Activated gamma-delta T cell treated with anti-CD3 and anti-CD28 coated beads, Interleukin-2, amount 50 U/mL, for 16 hours (primary cell): ENCODE data around the gene RNF34.
A peak's percentile ranks its signal among the peaks of the same experiment; 100 is the strongest.
"Not testable (repeated sequence)": the region's sequence is repeated elsewhere in the genome, so short reads cannot be mapped to it uniquely, and the experiment has no call there.

ENCODE experiments used
- DNase-seq: peaks from one replicate; pipeline ENCODE4 v3.0.0-alpha.2; 2020; ENCODE audit warnings: low read depth

The RNF34 gene

GRCh38 chr12:121399391-121400331 lies at the start of gene RNF34:
RNF34 (plus strand) TSS chr12:121400118; CDS start chr12:121400213, 95 bp downstream.
- peak; percentile 96 for DNase-seq

GRCh38 chr12:121351820-121352681 lies 47.9 kb upstream of the RNF34 start, which contains the start of gene ANAPC5:
ANAPC5 (minus strand) TSS chr12:121352411; CDS start chr12:121352340, 71 bp downstream.
- peak; percentile 85 for DNase-seq

DNA sequence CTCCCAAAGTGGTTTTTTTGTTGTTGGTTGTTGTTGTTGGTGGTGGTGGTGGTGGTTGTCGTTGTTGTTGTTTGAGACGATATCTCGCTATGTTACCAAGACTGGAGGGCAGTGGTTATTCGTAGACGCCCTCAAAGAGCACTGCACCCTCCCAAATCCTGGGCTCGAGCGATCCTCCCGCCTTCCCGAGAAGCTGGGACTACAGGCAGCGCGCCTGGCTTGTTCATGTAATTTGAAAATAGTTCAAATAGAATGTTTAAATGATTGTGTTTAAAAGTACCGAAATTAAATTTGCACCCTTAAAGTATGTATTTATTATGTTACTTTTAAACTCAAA lies 47.3 kb upstream of the RNF34 start:
- DNase-seq = no peak

DNA sequence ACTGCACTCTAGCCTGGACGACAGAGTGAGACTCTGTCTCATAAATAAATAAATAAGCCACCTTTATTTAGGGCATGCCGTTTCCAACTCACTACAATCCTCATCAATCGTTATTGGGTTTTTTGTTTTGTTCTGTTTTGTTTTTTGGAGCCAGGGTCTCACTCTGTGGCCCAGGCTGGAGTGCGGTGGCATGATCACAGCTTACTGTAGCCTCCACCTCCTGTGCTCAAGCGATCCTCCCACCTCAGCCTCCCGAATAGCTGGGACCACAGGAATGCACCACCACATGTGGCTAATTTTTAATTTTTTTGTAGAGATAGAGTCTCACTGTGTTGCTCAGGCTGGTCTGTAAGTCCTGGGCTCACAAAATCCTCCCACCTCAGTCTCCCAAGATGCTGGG lies 44.1 kb upstream of the RNF34 start:
- no peak for DNase-seq

DNA sequence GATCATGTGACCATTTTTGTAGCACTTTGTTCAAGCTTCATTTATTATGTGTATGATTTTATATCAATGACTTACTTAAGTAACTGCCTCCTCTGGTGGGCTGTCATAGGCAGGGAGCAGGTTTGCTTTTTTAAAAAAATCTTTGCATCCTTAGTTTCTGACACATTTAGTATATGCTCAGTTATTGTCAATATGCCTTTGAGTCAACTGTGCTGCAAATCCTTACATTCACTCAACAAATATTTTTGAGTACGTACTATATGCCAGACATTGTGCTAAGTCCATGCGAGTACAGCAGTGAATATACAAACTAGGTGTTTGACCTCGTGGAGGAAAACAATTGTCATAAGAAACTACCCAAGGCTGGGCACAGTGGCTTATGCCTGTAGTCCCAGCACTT lies 43.3 kb upstream of the RNF34 start:
- no peak for DNase-seq

GRCh38 chr12:121357331-121357730 lies 42.6 kb upstream of the RNF34 start:
- no peak for DNase-seq

DNA sequence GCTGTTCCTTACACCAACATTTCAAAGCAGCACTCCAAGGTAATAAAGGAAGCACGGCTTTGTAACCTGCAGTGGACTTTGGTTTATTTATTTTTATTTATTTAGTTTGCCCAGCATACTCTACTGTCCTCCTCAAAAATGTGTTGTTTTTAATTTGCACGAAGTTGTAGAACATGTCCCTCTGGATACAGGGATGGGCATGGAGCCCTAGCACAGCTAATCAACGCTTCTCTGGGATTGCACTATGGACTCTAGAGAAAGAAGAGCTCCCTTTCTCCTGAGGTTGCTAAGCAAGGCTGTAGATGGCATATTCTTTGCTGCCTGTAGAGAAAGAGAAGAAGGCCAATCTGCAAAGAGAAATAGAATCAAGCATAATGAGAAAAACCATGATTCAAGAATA lies 41.8 kb upstream of the RNF34 start:
- no peak for DNase-seq

DNA sequence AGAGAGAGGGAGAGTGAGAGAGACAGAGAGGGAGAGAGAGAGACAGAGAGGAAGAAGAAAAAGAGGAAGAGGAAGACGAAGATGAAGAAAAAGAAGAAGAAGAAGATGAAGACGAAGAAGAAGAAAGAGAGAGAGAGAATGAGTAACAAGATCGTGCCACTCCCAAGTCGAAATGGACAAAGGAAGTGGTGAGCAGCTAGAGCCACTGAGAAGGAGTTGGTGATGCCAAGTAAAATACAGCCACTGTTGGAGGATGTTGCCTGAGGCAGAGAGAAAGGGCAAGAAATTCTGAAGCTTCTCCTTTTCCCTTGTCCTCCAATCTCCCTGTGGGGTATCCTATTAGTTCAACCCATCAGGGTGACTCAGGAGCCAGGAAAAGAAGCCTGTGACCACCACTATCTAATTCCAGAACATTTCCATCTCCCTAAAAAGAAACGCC lies 35.2 kb upstream of the RNF34 start:
- no peak for DNase-seq

GRCh38 chr12:121365416-121366062 lies 34.4 kb upstream of the RNF34 start:
- no peak for DNase-seq

- DNase-seq = no peak
Observed at GRCh38 chr12:121366063-121366459, 33.9 kb upstream of the RNF34 start.

- no peak for DNase-seq
Observed at GRCh38 chr12:121371404-121371803, 28.5 kb upstream of the RNF34 start.

DNA sequence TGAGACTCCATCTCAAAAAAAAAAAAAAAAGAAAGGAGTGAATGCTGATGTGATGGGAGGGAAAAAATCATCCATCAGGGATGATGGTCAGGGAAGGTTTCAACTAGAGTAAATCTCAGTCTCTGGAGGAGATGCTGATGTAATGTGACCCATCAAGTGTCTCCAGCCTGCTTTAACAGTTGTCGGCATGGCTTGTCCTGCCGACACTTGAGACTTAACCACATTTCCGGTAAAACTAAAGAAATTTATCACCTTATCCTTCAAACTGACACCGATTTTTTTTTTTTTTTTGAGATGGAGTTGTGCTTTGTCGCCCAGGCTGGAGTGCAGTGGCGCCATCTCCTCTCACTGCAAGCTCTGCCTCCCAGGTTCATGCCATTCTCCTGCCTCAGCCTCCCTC lies 26.2 kb upstream of the RNF34 start:
- DNase-seq = no peak

DNA sequence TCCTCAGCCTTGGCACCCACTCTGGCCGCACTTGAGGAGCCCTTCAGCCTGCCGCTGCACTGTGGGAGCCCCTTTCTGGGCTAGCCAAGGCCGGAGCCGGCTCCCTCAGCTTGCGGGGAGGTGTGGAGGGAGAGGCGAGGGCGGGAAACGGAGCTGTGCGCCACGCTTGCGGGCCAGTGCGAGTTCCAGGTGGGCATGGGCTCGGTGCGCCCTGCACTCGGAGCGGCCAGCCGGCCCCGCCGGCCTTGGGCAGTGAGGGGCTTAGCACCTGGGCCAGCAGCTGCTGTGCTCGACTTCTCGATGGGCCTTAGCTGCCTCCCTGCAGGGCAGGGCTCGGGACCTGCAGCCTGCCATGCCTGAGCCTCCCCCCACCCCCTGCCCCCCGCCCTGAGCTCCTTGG lies 25.6 kb upstream of the RNF34 start:
- not testable (repeated sequence) for DNase-seq

DNA sequence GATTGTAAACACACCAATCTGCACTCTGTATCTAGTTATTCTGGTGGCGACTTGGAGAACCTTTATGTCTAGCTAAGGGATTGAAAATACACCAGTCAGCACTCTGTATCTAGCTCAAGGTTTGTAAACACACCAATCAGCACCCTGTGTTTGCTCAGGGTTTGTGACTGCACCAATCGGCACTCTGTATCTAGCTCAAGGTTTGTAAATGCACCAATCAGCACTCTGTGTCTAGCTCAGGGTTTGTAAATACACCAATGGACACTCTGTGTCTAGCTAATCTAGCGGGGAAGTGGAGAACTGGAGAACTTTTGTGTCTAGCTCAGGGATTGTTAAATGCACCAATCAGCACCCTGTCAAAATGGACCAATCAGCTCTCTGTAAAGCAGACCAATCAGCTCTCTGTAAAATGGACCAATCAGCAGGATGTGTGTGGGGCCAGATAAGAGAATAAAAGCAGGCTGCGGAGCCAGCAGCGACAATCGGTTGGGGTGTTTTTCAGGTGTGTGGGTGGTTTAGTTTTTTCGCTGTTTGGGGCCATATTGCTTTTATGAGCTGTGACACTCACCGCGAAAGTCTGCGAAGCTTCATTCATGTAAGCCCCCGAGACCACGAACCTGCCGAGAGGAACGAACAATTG lies 24.9 kb upstream of the RNF34 start:
- not testable (repeated sequence) for DNase-seq

DNA sequence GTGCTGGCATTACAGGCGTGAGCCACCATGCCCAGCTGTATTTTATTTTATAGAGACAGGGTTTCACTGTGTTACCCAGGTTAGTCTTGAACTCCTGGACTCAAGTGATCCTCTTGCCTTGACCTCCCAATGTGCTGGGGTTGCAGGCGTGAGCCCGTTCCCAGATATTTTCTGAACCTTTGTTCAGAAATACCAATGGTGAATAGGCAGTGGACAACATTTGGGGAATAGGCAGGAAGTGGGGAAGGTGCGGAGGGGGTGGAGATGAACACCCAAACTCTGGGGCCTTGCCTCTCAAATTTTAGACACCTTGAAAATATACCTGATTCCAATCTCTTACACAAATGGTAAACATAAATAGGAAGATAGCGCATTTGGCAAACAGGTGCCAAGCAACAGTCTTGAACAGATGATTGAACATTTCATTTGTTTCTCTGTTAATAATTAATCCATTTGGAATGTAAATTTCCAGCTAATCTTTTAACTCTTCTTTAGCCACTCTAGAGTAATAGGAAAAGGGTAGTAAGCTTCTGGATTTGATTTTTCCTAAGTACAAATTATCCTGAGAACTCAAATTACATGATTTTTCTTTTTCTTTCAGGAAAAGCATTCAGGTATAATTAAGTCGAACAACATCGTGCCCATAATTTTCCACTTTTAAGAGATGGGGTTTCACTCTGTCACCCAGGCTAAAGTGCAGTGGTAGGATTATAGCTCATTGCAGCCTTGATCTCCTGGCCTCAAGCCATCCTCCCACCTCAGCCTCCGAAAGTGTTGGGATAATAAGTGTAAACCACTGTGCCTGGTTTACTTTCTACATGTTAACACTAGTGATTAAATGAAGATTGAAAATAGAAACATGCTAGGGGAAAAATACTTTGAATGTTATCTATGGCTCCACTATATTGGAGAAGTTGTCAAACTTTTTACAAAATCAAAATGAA lies 22.9 kb upstream of the RNF34 start:
- no peak for DNase-seq

DNA sequence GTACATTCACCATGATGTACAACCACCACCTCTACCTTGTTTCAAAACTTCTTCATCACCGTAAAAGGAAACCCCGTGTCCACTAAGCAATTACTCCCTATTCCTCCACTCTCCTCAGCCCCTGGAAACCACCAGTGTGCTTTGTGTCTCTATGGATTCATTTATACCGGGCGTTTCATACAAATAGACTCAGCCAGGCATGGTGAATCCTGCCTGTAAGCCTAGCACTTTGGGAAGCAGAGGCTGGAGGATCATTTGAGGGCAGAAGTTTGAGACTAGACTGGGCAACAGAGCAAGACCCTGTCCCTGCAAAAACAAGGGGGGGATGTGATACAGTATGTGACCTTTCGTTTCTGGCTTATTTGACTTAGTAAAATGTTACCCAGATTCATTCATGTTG lies 21.2 kb upstream of the RNF34 start:
- DNase-seq = no peak

DNA sequence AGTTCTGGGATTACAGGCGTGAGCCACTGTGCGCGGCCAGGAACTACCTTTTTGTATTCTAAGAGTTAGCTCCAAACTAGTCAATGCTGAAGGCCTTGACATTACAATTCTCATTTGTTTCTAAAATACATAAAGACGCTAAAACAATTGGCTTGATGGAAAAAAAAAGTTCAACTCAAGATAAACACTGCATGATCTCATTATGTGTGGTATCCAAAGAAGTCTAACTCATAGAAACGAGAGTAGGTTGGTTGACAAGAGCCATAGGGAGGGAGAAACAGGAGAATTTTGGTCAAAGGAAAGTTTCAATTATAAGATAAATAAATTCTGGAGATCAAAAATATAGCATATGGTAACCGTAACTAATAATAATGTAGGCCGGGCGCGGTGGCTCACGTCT lies 20.0 kb upstream of the RNF34 start:
- DNase-seq = no peak

DNA sequence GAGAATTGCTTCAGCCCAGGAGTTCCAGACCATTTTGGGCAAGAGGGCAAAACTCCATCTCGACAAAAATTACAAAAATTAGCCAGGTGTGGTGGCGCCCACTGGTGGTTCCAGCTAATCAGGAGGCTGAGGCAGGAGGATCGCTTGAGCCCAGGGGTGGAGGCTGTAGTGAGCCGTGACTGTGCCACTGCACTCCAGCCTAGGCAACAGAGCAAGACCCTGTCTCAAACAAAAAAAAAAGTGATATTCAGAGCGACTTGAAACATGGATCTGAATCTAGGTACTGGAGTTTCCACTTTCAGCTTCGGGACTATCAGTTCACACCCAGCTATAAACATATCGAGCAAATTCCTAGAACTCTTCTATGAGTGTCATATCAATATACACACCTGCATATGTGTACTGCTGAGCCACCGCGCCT lies 16.3 kb upstream of the RNF34 start:
- no peak for DNase-seq

- not testable (repeated sequence) for DNase-seq
Observed at GRCh38 chr12:121384891-121385290, 15.0 kb upstream of the RNF34 start.

DNA sequence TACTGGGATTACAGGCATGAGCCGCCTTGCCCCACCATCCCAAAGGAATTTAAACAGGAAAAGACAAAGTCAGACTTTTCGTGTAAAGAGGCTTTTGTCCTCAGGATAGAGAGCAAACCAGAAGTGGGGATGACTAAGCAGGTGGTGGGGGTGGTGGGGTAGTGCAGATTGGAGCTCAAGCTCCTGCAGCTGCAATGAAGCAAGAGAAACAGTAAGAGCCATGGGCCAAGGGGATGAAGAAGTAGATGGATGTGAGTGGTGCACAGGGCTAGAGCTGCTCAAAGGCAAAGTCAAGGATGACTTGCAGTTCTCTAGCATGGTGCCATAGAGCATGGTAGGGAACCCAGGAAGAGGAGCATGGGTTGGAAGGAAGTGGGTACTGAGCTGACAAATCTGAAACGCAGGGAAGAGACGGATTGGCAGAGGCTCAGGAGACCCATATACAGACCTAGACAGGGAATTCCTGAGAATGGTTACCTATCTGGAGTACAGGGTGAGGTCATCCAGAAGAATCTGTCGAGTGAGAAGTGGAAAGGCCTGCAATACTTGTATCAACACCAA lies 11.4 kb upstream of the RNF34 start:
- DNase-seq = no peak
